GM19395 (cell line): Measurements from ENCODE around the gene PDE3B.
"Not testable (repeated sequence)": the region's sequence is repeated elsewhere in the genome, so short reads cannot be mapped to it uniquely, and the experiment has no call there.

Experiments
- ATAC-seq: cut with Tn5 transposase; IDR thresholded peaks from one replicate; pipeline ENCODE4 v1.9.1; 2021; ENCODE audit warnings: mild to moderate bottlenecking, moderate library complexity; ENCODE audit not compliant: unreplicated experiment

The PDE3B gene

DNA sequence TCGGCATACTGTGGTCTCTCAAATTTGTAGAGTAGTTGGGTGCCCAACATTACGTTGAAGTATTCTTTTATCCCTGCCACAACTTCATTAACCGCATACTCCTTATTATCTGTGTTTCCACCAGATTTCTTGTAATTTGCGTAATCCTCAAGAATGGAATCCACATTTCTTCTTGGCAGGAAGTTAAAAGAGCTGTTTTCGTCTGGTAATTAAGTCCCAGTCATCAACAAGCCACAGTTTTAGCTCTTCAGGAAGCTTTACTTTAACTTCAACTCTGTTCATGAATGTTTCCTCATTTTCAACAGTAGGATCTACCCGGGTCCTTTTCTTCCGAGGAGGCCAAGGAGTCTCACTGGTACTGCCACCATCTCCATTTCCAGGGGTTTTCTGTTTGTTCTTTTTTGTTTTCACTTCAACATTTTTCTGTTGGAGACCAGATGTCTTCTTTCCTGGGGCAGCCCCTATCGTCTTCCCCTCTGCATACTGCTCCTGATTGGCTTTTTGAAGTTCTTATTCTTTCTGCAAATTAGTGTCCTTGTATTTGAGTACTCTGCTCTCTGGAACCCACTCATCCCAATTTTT is 30.3 kb downstream of the PDE3B start:
- no peak for ATAC-seq

DNA sequence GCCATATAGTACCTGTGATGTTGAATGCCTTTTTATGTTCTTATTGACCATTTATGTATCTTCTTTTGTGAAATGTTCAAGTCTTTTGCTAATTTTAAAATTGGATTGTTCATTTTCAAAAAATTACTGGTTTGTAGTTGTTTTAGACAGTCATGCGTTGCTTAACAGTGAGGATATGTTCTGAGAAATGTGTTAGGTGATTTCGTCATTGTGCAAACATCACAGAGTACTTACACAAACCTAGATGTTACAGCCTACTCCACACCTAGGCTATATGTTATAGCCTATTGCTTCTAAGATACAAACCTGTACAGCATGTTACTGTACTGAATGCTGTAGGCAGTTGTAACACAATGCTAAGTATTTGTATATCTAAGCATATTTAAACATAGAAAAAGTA is 32.5 kb downstream of the PDE3B start:
- ATAC-seq: no peak

DNA sequence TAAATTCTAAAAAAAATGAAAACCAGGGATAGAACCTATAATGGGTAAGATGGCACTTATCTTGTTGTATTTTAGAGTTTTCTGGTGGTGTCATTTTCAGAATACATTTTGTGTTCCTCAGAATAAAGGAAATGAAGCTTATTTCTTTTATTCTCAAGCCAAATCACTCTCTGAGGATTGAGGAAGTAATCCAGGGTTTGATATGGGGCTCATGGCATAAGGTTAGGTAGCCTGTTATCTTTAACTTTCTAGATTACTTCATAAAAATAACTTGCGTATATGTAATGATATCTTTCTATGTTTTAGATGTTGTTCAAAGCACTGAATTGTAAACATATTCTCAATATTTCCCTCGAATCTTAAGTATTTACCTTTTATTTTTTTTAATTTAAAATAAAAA is 33.5 kb downstream of the PDE3B start:
- ATAC-seq: no peak

DNA sequence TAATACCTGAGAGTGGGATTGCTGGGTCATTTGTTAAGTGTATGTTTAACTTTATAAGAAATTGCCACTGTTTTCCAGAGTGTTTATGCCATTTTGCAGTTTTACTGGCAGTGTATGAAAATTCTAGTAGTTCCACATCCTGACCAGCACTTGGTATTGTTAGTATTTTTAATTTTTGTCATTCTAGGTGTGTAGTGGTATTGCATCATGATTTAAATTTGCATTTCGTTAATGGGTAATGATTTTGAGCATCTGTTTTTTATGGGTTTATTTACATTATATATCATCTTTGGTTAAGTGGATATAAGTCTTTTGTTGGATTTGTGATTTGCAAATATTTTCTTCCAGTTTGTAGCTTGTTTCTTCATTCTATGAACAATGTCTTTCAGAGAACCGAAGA is 34.7 kb downstream of the PDE3B start:
- ATAC-seq: no peak

DNA sequence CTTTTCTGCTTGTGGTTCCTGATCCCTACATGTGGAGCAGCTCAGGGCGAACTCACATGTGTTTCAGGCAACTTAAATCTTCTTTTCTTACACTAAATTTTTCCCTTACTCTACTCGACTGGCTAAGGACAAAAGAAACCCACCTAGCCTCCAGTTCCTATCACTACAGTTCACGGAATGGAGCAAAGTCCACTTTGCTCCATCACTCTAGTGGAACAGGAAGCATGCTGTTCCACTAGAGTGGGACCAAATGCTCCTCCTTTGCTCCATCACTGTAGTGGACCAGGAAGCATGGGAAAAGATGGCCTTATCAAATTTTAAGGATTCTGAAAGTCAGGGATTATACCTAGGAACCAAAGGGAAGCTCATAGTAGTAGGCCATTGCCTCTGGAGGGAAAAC is 36.1 kb downstream of the PDE3B start:
- ATAC-seq: no peak

DNA sequence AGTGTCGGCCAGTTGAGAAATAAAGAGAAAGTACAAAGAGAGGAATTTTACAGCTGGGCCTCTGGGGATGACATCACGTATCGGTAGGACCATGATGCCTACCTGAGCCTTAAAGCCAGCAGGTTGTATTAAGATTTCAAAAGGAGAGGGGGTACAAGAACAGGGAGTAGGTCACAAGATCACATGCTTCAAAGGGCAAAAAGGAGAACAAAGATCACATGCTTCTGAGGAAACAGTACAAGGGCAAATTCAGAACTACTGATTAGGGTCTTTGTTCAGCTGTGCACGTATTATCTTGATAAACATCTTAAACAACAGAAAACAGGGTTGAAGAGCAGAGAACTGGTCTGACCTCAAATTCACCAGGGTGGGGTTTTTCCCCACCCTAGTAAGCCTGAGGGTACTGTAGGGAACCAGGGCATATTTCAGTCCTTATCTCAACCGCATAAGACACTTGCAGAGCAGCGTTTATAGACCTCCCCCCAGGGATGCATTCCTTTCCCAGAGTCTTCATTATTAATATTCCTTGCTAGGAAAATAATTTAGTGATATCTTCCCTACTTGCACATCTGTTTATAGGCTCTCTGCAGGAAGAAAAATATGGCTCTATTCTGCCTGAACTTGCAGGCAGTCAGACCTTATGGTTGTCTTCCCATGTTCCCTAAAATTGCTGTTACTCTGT is 40.8 kb downstream of the PDE3B start:
- not testable (repeated sequence) for ATAC-seq

DNA sequence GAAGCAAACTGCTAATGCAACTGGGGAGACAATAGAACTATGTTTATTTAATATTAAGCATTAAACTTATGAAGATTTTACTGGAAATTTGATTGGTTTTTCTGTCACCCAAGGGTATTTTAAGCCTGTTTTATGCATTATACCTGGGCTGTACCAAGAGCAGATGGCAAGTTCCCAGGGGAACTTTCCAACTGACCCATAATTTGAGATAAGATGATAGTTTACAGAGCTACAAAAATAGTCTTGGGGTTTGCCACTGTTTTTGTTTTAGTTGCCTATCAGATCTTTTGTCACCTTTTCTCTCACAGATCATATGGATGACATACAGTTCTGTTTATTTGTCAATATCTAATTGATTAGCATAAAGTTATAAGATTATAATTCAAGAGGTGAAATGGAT is 43.9 kb downstream of the PDE3B start:
- no peak for ATAC-seq

DNA sequence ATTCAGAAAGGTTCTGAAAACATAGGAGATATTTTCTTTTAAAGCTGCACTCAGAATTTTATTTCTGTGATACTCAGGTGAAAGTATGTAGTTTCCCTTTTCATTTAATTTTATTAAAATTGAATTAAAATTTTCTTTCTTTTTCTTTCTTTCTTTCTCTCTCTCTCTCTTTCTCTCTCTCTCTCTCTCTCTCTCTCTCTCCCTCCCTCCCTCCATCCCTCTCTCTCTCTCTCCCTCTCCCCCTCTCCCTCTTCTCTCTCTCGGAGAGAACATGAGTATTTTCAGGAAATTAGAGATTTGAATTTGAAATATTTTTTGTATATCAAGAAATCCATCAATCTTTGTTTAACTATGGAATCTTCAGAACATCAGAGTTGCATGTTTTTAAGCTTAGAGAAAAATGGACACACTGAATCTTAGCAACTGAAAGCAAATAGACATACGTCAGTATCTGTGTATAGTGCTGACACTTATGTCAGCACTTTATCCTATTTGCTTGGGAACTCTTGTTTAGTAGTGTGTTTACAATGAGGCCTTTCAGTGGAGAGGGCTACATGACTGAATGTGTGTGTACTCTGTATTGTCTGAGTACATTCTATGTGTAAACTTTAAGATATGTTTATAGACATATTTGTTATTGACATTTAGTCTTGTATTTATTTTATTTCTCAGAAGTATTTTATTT is 44.5 kb downstream of the PDE3B start:
- no peak for ATAC-seq

DNA sequence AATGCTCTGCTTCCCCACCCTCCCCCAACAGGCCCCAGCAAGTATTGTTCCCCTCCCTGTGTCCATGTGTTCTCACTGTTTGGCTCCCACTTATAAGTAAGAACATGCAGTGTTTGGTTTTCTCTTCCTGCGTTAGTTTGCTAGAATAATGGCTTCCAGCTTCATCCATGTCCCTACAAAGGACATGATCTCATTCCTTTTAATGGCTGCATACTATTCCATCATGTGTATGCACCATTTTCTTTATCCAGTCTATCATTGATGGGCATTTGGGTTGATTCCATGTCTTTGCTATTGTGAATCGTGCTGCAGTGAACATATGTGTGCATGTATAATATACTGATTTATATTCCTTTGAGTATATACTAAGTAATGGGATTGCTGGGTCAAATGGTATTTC is 52.1 kb downstream of the PDE3B start:
- ATAC-seq: not testable (repeated sequence)

DNA sequence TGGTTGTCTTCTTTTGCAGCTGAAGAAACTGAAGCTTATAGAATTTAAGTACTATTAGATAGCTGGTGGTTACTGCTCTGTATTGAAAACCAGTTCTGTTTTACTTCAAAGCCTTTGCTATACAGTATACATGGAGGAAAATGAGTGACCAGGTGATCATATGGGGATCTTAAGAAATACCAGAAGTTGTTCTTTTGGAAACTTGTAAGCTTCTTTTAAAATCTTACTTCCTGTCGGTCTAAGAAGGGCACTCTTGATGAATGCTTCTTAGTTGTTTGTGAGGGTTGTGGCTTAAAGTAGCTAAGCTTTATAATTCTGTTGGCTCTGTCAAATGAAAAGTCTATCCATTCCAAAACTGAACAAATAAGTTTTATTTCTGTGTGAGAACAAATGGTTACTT is 55.2 kb downstream of the PDE3B start:
- no peak for ATAC-seq

DNA sequence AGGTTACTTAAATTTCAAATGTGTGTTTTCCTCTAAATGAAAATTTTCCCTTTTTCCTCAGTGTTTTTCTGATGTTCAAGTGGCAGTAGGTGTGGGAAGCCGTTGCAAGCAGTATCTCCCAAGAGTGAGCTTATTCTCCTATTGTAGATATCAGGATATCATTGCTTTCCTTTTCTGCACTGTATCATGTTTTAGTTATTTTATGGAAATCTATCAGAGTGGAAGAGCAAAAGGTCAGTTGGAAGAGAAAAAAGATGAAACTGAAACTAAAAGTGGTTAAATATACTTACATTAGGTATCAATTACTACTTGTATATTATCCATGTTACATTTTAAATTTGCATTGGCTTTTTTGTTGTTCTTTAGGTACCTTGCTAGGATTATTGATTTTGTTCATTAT is 57.0 kb downstream of the PDE3B start:
- no peak for ATAC-seq

DNA sequence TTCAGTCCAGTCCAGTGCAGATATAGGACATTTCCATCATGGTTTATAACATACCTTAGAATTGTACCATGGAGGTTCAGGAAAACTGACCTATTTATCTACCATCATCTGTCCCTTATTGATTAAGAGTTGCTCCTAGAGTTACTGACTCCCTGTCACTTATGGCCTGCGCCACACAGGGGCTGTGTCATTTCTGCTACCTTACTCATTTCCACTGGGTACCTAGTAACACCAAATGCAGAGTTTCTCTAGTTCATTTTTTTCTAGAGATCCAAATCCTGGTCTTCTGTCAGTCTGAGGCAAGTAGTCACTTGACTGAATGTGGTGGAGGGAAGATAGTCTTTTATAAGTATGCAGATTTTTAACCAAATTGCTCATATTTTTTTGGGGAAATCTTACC is 59.2 kb downstream of the PDE3B start:
- no peak for ATAC-seq

DNA sequence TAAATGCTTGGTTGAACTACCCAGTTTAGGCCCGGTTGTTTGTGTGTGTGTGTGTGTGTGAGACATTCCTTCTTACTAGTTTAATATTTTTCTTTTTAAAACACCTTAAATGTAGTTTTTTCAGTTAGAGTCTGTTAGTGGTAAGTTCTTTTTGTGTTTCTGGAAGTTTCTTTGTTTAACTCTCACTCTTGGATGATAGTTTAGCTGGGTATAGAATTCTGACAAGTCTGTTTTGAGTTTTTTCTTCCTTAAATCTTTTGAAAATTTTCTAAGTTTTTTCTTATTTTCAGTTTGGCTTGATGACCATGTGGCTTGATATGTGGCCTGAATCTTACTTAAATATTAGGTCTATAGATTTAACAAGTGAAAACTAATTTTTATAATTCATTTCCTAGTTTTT is 60.1 kb downstream of the PDE3B start:
- ATAC-seq: no peak

DNA sequence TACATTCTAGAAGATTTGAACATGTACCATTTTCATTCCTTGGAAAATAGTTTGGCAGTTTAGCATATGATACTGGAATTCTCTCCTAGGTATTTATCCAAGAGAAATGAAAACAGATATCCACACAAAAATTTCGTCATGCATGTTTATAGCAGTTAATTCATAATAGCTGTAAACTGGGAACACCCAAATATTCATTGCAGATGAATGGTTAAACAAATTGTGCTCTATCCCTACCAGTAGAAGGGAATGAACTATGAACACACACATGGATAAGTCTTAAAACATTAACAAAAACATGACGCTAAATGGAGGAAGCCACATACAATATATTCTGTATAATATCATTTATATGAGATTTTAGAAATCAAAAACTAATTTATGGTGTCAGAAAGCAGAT is 61.5 kb downstream of the PDE3B start:
- no peak for ATAC-seq

DNA sequence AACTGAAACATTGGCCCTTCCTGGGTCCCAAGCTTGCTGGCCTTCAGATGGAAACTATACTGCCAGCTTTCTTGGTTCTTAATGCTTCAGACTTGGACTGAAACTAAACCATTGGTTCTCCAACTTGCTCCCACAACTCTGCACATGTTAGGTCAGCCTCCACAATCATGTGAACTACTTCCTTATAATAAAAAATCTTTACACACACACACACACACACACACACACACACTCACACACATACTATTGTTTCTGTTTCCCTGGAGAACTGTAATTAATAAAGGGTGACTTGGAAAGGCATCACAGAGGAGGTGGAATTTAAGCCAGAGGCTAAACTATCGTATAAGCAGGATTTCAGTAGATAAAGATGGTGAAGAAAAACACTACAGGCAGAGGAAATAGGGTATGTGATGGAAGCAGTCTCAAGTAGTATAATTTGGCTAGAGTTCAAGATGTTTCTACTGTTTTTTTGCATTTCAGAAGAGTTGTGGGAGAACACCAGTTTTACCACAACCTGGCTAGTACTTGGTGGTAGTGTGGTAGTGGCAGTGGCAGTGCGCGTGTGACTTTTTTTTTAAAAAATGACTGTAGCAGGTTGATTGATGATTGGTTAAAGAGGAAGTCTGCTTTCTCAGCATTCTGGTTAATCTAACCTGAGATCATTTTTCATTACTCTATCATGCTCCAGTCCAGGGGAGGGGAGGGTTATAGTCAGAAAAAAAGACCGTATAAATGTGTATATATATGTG is 70.1 kb downstream of the PDE3B start:
- ATAC-seq: no peak

DNA sequence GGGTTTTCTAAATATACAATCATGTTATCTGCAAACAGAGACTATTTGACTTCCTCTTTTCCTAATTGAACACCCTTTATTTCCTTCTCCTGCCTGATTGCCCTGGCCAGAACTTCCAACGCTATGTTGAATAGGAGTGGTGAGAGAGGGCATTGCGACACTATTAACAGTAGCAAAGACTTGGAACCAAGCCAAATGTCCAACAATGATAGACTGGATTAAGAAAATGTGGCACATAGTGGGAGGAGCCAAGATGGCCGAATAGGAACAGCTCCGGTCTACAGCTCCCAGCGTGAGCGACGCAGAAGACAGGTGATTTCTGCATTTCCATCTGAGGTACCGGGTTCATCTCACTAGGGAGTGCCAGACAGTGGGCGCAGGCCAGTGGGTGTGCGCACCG is 72.1 kb downstream of the PDE3B start:
- not testable (repeated sequence) for ATAC-seq

DNA sequence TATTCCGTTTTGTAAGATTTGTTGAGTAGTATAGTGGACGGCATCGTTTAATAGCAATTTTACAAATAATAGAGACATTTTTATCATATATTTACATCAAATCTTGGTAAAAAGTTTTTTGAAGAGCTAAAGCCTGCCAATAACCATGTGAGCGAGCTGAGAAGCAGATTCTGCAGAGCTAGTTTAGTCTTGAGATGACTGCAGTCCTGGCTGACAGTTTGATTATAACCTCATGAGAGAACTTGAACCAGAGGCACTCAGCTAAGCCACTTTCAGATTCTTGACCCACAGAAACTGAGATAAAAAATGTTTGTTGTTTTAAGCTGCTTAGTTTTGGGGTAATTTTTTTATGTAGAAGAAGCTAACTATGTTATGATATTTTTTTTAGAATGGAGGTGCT is 78.9 kb downstream of the PDE3B start:
- no peak for ATAC-seq

DNA sequence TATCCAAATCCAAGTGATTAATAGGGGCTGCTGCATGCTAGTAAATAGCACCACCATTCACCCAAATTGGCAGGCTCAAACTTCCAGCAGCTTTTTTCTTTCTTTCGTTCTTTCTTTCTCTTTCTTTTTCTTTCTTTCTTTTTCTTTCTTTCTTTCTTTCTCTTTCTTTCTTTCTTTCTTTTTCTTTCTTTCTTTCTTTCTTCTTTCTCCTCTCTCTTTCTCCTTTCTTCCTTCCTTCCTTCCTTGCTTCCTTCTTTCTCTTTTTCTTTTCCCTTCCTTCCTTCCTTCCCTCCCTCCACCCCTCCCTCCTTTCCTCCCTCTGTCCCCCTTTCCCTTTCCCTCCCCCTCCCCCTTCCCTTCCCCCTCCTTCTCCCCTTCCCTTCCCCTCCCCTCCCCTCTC is 81.5 kb downstream of the PDE3B start:
- no peak for ATAC-seq

DNA sequence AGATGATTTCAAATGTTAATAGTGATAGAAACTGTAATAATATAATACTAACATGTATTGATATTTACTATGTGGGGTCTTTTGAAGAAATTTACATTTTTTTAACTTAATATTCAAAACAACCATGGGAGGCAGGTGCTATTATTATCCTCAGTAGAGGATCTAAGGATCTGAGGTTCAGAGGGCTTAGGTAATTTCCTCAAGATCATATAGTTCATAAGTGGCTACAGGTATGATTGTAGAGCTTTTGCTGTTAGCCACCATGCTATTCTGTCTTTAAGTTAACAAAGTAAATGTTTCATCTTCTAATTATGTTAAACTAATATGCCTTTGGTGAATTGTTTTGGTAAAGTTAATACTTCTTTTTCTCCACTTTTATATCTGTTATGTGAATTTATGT is 83.6 kb downstream of the PDE3B start:
- ATAC-seq: no peak

DNA sequence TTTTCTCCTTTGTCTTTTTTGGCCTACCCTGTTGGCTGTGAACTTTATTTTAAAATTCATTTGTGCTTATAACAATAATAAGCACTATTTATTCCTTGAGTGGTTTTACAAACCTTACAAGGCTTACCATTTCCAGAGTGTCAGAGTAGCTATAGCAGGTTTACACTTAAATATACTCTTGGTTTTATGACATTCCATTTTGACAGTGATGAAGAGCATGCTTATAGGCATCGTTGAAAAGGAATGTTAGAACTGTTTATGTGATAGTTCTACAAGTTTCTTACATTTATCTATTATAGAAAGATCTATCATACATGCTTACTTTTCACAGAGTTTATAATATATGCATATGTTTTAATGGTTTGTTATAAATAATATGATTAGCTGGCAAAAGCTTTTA is 84.1 kb downstream of the PDE3B start:
- no peak for ATAC-seq

DNA sequence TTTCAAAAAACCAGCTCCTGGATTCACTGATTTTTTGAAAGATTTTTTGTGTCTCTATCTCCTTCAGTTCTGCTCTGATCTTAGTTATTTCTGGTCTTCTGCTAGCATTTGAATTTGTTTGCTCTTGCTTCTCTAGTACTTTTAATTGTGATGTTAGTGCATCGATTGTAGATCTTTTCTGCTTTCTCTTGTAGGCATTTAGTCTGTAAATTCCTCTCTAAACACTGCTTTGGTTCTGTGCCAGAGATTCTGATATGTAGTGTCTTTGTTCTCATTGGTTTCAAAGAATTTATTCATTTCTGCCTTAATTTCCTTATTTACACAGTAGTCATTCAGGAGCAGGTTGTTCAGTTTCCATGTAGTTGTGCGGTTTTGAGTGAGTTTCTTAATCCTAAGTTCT is 96.9 kb downstream of the PDE3B start:
- ATAC-seq: not testable (repeated sequence)

DNA sequence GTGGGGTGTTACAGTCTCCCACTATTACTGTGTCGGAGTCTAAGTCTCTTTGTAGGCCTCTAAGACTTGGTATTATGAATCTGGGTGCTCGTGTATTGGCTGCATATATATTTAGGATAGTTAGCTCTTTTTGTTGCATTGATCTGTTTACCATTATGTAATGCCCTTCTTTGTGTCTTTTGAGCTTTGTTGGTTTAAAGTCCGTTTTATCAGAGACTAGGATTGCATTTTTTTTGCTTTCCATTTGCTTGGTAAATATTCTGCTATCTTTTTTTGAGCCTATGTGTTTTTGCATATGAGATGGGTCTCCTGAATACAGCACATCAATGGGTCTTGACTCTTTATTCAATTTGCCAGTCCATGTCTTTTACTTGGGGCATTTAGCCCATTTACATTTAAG is 97.6 kb downstream of the PDE3B start:
- no peak for ATAC-seq
